Right renal pelvis (tissue), 4 donors: ENCODE results near the gene VPS13C. TPM values are rescaled to one million over a fixed set of nuclear protein-coding genes. Genes with fewer than 3 reads are reported as not detected.

Experiments
- DNase-seq, 4 donors: peaks; one replicate each; pipeline ENCODE4 v3.0.0-alpha.2; 2013; ENCODE audit warnings: low read depth in 4 of 4, low spot score in 3 of 4, missing footprints in 1 of 4
- polyA plus RNA-seq, 4 donors: library from polyadenylated mRNA; unstranded; fragments of 120-200 nt; gene quantifications; one replicate each; pipeline ENCODE4 v1.2.1, GENCODE V29; 2013; ENCODE audit not compliant: insufficient read length in 4 of 4

VPS13C gene
- polyA plus RNA-seq, 4 donors, result 32.8 to 46.8 (median 39.0) TPM

DNA sequence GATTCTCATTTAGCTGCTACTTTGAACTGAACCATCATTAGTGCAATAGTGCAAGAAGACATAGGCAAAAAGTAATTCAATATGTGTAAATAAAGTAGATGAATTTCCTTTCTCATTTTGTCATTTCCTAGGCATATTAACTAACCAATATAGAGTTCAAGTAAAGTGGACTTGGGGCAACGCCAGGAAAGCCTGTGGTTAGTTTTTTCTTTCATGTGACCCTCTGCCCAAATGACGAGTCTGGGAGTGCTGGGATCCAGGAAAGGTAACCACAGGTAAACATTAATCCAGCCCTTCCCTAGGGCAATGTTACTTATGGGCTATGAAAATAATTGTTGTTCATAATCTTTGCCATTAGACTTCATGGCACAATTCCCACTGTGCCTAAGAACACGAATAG, 181.0 kb downstream of the VPS13C start:
- peak in 3 of 4 donors; percentile 3 to 33 (median 12) for DNase-seq

DNA sequence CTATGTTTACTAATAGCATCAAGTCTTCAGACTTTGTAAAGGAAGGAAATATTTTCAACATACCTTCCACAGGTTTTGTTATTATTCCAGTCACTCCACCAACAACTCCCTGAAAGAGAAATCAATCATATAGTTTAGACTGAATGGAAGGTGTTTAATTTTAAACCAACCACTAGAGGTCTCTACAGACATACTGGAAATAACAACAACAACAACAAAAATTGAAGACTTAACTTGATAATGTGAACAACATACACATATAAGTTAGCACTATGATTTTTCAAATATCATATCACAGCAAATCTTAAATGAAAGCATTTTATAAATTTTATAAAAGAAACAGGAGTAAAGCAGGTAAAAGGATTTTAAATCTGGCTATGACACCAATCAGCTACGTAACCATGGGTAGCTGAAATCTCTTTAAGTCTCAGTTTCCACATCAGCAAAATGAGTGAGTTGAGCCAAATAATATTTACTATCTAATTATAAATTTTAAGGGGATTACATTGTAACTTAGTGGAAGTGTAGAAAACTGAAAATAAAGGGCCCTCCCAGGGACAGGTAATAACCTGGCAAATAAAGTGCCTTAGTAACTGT, 188.2 kb downstream of the VPS13C start:
- peak in 2 of 4 donors; percentile 5 to 10 for DNase-seq

DNA sequence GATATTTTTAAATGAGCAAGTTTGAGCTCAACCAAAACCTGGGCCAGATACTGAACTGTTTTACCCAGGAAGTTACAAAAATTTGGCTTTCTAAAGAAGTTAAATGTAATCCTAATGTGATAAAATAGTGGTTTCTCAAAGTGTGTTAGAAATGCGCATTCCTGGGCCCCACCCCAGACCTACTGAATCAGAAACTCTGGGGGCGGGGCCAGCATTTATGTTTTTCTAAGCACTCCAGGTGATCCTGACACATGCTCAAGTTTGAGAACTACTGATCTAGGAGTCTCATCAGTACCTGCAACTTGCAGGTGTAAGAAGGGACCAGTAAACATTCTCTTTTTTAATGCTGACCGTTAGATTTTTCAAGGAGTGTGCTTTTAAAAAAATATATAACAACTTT, 190.6 kb downstream of the VPS13C start:
- no peak for DNase-seq

DNA sequence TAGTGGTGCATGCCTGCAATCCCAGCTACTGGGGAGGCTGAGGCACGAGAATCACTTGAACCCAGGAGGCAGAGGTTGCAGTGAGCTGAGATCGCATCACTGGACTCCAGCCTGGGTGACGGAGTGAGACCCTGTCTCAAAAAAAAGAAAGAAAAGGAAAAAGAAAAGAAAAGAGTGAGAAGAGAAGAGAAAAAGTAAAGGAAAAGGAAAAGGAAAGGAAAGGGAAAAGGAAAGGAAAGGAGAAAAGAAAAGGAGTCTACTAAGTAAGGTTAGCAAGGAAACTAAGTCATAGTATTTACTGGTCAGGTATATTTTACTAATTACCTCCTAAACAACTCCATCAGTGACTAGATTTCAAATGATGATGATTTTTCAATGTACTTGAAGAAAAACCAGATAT, 198.3 kb downstream of the VPS13C start:
- no peak for DNase-seq

DNA sequence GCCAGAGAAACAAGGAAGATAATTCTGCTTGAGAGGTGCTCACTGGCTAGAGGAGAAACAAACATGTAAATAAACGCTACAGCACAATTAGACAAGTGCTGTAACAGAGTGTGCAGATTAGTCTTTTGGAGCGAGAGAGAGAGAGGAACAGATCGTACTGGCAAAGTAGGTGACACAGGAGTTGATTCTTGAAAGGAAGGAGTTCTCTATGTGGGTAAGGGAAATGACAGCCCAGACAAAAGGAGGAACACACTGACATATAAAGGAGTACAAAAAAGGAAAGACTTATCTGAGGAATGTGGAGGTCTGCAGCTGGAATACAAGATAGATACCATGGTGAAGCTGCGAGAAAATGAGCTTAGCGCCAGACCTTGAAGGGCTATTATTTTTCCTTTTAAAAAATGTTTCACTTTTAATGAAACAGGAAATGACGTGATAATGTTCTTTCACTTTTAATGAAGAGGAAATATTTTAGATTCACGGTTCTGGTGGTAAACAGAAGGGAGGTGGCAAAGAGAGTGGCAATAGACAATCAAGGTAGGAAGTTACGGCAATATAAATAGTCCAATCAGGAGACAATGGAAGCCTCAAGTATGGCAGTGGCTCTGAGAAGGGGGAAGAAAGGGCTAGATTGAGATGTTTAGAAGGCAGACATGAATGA, 202.9 kb downstream of the VPS13C start:
- DNase-seq, result no peak

DNA sequence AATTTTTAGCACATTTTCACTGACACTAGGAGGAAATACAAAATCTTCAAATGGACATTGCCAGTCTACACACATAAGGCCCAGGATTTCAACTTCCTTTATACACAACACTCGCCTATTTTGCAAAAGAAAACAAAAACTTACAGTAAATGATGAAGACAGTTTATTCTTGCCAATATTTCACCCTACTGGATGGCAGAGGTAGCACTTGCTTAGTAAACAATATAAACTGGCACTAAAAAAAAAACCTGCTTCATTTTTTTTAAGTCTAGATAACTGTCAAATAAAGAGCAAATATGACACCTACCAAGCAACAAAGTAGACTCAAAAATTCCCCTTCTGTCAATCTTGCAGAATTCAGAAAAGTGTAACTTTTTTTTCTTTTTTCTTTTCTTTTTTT, 204.0 kb downstream of the VPS13C start:
- no peak for DNase-seq

DNA sequence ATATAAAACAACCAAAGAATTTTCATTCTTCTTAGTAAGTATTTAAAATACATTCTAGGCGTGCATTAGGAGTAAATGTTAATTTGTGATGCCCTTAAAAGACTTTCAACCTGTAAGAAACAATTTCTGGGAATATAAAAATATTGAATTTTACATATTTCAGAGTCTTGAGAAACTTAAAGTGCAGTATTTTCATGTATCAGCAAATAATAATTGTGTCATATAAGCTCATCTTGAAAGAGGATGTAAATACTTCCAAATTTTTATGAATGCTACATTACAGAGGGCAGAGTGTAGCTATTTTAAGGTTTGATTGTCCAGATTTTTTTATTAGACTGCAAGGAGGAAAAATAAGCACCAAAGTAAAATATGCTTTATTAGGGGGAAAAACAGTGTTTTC, 207.1 kb downstream of the VPS13C start:
- DNase-seq, result no peak

DNA sequence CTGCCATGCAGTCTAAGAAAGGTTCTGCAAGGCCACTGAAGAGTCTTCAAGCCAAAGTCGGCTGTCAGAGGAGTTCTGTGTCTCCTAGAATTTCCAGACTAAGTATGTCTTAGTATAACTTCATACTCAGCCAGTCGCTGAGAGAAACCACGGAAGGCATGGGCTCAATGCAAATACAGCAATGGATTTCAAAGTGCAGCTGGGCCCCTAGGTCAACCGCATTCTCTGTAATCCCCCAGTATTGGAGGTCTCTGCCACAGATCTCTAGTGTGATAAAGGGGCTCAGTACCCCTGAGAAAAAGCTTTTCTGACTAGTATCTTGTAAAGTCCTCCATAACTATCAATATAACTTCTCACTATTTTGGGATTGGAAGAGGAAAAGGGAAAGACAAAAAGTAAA, 208.3 kb downstream of the VPS13C start:
- no peak for DNase-seq

DNA sequence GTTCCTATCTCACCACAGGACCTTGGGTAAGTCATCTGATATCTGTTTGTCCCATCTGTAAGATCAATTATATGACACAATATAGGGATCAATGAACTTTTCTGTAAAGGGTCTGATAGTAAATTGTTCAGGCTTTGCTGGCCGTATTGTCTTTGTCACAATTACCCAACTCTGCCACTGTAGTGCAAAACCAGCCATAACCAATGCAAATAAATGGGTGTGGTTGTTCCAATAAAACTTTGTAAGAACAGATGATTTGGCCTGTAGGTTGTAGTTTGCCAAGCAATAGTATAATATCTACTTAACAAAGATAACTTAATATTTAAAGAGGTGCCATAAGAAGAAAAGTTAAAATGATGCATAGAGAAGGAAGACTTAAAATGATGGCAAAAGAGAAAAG, 210.8 kb downstream of the VPS13C start:
- DNase-seq, result no peak

DNA sequence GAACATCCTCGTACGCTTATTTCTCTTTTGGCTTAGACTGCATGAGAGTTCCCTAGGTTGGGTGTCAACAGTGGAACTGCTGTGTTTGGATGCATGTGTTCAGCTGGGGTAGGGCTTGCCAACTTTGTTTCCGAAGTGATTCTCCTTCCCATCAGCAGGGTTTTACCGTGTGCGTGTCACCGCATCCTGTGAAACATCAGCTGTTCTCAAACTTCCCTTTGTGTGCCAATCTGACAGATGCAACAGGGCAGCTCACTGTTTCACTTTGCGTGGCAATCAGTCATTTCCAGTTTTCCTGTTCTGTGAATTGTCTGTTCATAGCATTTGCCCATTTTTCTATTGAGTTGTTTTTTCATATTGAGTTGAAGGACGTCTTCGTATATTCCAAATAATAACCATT, 218.8 kb downstream of the VPS13C start:
- no peak for DNase-seq

DNA sequence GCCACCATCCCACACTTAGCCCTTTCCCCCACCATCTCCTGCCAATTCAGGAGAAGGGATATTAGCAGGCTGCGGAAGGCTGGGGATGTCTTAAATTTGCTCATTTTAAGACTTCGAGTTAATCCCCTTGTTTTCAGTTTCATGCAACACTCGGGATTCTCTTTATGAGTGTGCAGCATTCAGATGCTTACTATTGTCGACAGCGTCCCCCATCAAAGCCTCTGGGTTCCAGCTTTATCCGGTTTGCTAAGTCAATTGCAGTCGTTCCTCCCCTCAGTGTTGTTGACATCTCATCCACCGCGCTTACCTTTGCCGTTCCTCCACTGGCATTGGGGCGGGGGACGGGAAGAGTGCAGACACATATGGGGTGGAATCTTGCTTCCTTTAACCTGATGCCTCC, 220.2 kb downstream of the VPS13C start:
- no peak for DNase-seq

DNA sequence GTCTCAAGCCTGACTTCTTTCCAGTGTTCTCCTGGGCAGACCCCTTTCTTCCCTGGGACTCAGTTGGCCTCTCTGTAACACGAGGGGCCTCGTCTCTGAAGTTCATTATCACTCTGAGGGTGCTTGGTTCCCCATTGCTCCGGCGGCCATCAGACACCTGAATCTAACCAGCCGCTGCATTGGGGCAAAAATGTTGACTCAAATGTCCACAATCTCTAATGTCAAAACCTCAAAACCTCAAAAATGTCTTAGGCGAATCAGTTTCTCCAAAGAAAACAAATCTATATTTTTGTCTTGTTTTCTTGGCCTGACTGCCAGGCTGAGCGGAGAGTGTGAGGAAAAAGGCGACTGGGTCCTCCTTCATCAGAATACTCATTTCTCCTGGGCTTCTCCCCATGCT, 220.7 kb downstream of the VPS13C start:
- no peak for DNase-seq

DNA sequence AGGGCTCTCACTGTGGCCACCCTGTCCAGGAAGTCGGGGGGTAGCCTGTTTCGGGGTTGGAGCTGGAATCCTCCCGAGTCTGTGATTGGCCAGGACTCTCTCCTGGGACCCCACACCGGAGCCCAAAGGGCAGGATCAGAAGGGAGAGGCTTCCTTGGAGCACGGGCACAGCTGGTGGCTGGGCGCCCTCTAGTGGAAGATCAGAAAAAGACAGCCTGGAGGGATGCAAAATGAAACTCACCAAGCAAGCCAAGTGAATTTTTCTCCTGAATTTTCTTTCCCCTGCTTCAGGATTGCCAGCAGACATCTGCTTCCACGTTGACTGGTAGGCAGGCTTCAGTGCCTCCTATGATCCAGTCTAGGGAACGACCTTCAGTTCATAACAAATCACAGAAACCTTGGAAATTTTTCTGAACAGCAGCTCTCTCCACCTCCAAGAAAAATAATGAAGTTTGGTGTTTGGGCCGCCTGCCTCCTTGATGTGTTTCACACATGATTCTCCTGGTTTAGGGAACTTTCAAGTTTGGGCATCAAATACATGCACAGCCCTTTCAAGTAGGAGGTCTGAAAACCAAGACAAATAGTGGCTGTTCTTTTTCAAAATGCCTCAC, 224.6 kb downstream of the VPS13C start:
- DNase-seq, result peak in 3 of 4 donors; percentile 33 to 50 (median 36)

DNA sequence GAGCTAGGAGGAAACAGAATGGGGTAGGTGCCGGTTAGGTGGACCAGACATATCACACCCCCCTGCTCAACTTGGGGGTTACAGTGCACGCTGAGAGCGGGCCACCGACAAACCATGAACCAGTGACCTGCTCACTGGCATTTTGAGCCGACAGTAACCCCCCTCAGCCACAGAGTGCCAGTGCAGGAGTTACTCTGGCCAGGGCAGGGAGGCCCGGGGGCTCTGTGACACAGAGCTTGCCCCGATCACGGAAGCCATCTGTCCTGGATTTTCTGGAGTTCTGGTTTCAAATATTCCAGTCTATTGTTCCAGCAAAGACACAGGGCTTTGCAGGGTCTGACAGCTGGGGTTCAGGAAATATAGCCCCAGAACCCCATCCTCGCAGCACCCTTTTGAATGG, 225.2 kb downstream of the VPS13C start:
- no peak for DNase-seq

DNA sequence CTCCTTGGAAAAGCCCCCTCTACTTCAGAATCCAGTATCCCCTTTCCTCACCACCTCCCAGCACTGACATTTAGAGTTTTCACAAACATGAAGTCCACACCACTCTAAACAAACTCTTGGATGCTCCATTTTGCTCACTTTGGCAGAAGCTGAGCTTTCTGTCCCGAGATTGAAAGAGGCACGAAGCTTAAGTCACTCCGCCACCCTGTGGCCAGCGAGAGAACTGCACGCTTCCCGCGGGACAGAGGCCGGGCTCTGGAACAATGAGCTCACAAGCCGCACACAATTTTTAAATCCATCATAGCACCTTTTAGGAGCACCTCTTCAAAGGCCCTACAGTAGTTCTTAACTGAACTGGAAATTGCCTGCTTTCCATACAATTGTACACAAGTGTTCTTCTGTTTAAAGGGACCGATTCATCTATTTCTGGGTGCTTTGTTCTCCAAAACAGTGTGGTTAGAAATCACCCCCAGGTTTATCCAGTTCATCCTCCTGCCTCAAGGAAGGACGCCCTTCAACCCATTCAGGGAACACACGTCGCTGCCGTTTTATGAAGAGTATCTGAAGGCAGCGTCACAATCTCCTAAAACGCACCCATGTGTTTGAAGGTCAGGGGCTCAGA, 226.1 kb downstream of the VPS13C start:
- peak; percentile 60 to 79 (median 62) for DNase-seq

DNA sequence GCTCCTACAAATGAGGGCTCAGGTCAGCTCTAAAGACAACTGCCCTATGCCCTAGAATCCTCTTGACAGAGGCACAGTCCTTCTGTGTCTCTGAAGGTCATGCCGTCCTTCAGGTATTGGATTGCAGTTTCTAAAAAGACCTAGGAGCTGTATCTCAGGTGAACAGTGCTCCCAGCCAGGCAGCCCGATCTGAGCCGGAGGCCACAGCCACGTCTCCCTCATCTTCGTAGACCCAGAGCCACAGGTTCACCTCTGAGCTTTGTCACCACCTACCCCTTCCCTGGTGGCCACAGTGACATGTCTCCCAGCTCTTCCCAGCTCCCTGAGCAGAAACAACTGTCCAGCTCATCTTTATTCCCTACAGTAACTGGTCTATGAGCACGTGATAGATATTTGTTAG, 228.0 kb downstream of the VPS13C start:
- DNase-seq, result no peak

DNA sequence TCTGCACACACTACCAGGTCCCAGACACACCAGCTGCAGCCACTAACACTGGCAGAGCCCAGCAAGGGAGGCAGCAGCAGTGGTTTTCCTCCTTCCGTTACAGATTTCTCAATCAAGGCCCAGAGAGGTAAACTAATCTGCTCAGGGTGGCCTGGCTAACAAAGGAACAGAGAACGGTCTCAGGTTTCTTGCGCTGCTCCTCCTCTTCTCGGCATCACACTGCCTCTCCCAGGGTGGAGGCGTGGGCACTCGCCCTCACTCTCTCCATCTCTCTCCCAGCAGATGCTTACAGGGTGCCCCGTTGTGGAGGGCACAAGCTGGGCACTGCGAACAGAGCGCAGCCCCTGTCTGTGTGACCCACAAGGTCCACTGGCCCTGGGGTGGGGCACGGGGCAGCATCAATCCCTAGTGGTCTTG, 228.7 kb downstream of the VPS13C start:
- no peak for DNase-seq

DNA sequence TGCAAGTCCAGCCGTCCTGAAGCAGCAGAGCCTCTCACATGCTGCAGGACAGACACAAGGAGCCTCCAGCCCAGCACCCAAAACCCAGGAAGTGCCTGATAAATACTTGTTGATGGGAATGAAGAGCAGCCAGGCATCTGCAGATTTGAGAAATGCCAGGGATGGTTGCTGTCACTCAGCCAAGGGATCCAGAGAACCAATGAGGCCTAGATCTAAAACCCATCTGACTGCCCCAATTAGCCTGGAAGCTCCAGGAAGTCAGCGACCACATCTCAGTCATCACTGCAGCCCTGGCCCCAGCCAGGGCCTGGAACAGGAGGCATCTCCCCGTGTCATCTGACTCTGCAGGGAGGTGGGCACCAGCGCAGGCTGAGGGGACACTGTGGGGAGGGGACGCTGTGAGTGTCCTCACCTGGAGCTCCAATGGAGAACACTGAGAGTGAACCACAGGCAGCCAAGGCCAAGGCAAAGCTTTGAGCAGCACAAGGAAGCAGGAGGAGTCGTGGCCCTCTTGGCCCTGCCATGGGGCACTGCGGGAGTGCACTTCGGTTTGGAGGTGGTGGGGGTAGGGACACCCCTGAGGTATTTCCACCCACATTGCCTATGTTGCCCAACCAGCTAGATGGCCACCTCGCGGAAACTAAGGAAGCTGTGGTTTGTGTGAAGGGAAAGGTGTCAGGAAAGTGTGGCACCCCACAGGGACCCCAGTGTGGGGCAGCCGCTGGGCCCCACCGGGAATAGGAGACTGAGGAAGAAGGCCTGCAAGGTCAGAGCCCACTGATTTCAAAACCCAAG, 229.5 kb downstream of the VPS13C start:
- DNase-seq, result no peak

DNA sequence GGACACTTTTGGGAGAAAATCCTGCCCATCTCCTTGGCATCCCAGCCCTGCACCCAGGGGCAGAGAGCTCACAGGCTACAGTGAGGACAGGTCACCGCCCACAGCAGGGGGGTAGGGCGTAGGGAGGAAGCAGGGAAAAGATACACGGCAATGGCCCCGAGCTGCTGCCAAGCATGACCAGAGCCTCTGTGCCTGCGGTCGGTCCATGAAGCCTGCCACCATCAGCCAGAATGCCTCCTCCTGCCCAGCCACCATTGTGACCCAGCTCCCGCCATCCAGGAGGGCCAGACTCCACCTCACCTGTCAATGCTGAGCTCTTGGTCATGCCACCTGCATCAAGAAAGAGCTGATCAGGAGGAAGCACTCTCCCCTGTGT, 230.7 kb downstream of the VPS13C start:
- DNase-seq, result no peak

DNA sequence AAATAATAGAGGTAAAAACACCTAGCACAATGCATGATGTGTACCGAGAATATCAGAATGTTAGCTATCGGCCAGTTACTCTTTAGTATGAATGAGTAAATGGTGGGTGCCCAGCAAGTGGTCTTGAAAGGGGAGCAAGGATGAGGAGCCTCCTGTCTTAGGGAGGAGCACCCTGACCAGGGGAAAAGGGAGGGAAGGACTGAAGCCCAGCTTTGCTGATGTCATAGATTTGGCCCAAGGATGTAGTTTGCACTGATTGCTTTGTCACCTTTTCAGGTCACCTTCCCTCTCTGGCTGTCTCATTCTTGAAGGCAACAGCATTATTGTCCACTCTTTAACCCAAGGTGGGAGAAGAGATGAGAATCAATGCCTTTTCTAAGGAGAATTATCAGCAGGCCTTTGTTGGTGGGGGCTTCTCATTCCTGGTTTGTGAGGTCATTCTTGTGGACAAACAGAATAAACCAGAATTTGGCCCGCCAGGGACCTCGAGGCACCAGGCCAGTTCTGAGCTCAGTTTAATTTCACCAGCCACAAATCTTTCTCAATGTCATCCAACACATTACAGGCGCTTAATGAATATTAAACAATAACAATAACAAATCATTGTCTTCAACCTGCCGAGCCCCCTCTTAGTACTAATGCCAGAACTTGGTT, 231.3 kb downstream of the VPS13C start:
- DNase-seq, result no peak

DNA sequence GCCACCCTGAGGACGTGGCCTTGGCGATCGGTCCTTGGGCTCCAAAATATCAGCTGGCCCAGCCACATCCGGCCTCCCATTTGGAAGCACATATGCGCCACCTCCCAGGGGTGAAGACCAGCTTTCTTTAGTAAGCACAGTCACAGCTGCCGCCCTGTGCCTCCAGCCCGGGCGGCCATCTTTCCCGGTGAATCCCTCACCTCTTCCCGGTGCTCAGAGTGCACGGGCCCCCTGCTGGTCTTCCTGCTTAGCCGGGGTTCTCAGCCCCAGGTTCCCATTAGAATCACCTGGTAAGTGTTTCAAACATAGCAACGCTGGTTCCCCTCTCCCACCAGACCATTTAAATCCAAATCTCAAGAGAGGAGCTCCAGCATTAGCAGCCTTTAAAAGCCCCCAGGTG, 232.2 kb downstream of the VPS13C start:
- DNase-seq, result no peak
